CD4-positive, alpha-beta T cell (primary cell): ENCODE measurements around the gene ABCC5. TPM values are rescaled to one million over a fixed set of nuclear protein-coding genes. Genes with fewer than 3 reads are reported as not detected.

ENCODE experiments used
- ATAC-seq: fragments of 200-7000 bp; cut with Tn5 transposase; one replicate; pipeline ENCODE4 v1.10.0; 2022; ENCODE audit warnings: mild to moderate bottlenecking; ENCODE audit not compliant: poor library complexity
- CTCF ChIA-PET: fragments of 350-600 bp; sonication (Branson Sonifier 250); formaldehyde crosslinking; loops from one replicate; lab custom pipeline; 2021; ENCODE audit warnings: antibody characterized with exemption, inconsistent platforms; lab: Charles Lee
- POLR2A ChIA-PET: fragments of 350-600 bp; sonication (Branson Sonifier 250); formaldehyde crosslinking; loops from one replicate; lab custom pipeline; 2021; ENCODE audit warnings: antibody characterized with exemption, inconsistent platforms; lab: Charles Lee
- DNase-seq, 14 experiments: peaks; one replicate each; pipeline ENCODE4 v3.0.0-alpha.2; 2013 to 2020; ENCODE audit warnings: mixed read lengths in 2 of 14
- H3K27ac ChIP-seq, 2 donors: one replicate each; pipeline versions ENCODE4 v1.5.1 to v1.7.0; 2013; ENCODE audit warnings: low read length in 2 of 2, low read depth in 1 of 2, mild to moderate bottlenecking in 1 of 2
- H3K27me3 ChIP-seq, 2 experiments: 1 replicate in 1 of 2; 2 replicates in 1 of 2; pipeline versions ENCODE4 v1.6.1 to v1.7.0; 2013; ENCODE audit warnings: low read length in 2 of 2, control low read depth in 1 of 2, mild to moderate bottlenecking in 1 of 2, moderate library complexity in 1 of 2; ENCODE audit not compliant: insufficient read depth in 2 of 2, control insufficient read depth in 1 of 2
- H3K36me3 ChIP-seq: one replicate; pipeline ENCODE4 v1.6.1; 2013; ENCODE audit warnings: low read length, control low read depth; ENCODE audit not compliant: insufficient read depth
- H3K4me1 ChIP-seq: one replicate; pipeline ENCODE4 v1.6.1; 2013; ENCODE audit warnings: low read length, control low read depth; ENCODE audit not compliant: insufficient read depth
- H3K4me3 ChIP-seq: one replicate; pipeline ENCODE4 v1.5.1; 2013; ENCODE audit warnings: mild to moderate bottlenecking, low read length, moderate library complexity
- H3K9me3 ChIP-seq, 2 experiments: 1 replicate in 1 of 2; 2 replicates in 1 of 2; pipeline versions ENCODE4 v1.6.1 to v1.7.0; 2013; ENCODE audit warnings: low read length in 2 of 2, mild to moderate bottlenecking in 2 of 2, control low read depth in 1 of 2, moderate library complexity in 1 of 2; ENCODE audit not compliant: control insufficient read depth in 1 of 2, insufficient read depth in 1 of 2
- H3K27ac Mint-ChIP-seq: one replicate; pipeline ENCODE4 v1.8.0; 2020; ENCODE audit warnings: mixed read lengths
- H3K27me3 Mint-ChIP-seq: one replicate; pipeline ENCODE4 v1.8.0; 2021; ENCODE audit warnings: mixed read lengths
- H3K36me3 Mint-ChIP-seq: one replicate; pipeline ENCODE4 v1.8.0; 2021; ENCODE audit warnings: low read depth, mixed read lengths
- H3K4me1 Mint-ChIP-seq: one replicate; pipeline ENCODE4 v1.8.0; 2021; ENCODE audit warnings: low read depth, mixed read lengths
- H3K4me3 Mint-ChIP-seq: one replicate; pipeline ENCODE4 v1.8.0; 2020; ENCODE audit warnings: mild to moderate bottlenecking, mixed read lengths
- H3K9me3 Mint-ChIP-seq: one replicate; pipeline ENCODE4 v1.8.0; 2020; ENCODE audit warnings: mixed read lengths
- CTCF ChIP-seq: fragments of 200-600 bp; IDR thresholded peaks from one replicate; pipeline ENCODE4 v1.8.0; 2022; ENCODE audit warnings: antibody characterized with exemption, mild to moderate bottlenecking
- intact Hi-C, 2 experiments: fragments of 100-400 bp; cut with DNase I in 1 of 2; cut with micrococcal nuclease in 1 of 2; formaldehyde crosslinking; loops; one replicate each; pipeline versions ENCODE4 v1.15.1 to v1.9.0; 2023 to 2025; cut with DNase I, micrococcal nuclease
- total RNA-seq, 174 experiments: library from RNA in 2 of 174; stranded (reverse) in 2 of 174; gene quantifications; one replicate each; pipeline ENCODE4 v1.2.3 and lab custom pipeline; 2021 to 2026

Gene ABCC5
- total RNA-seq, 2 experiments from 2014 or later: 10.8 to 11.4 TPM

GRCh38 chr3:183906234-183906921, 111.3 kb downstream of the ABCC5 start:
- H3K27me3 Mint-ChIP-seq: peaks cover 4% of the 10 kb centered on the region
- no peaks in the 10 kb centered on the region for H3K9me3 Mint-ChIP-seq
- no peaks in the 10 kb centered on the region for H3K4me1 ChIP-seq
- no peaks in the 10 kb centered on the region for H3K36me3 ChIP-seq
- POLR2A ChIA-PET: no interaction called here
- H3K27ac ChIP-seq: no peak overlapping the region
- H3K9me3 ChIP-seq: no peaks in the 10 kb centered on the region
- no peak overlapping the region for H3K27ac Mint-ChIP-seq
- no peak overlapping the region for H3K4me3 Mint-ChIP-seq
- no peak for TF ChIP-seq CTCF
- H3K36me3 Mint-ChIP-seq: no peaks in the 10 kb centered on the region
- no peak overlapping the region for H3K4me3 ChIP-seq
- H3K4me1 Mint-ChIP-seq: no peaks in the 10 kb centered on the region
- intact Hi-C loops: no loop called here
- no peak for DNase-seq
- no peak for ATAC-seq
- CTCF ChIA-PET: no interaction called here
- H3K27me3 ChIP-seq: no peaks in the 10 kb centered on the region

- intact Hi-C loops: no loop called here
- ChIA-PET CTCF (interaction anchor here (1.3 kb wide), 1 partner anchor 20 kb away, joined by 3 read pairs; the partner anchor contains the start of gene PARL), POLR2A (no interaction called here)
- no peak overlapping the region for H3K27ac Mint-ChIP-seq
- H3K36me3 Mint-ChIP-seq: no peaks in the 10 kb centered on the region
- no peak overlapping the region for H3K4me3 ChIP-seq
- no peaks in the 10 kb centered on the region for H3K9me3 Mint-ChIP-seq
- H3K36me3 ChIP-seq: no peaks in the 10 kb centered on the region
- DNase-seq: no peak
- peaks cover 7% of the 10 kb centered on the region for H3K27me3 Mint-ChIP-seq
- TF ChIP-seq CTCF: no peak
- H3K4me3 Mint-ChIP-seq: no peak overlapping the region
- H3K4me1 Mint-ChIP-seq: no peaks in the 10 kb centered on the region
- no peaks in the 10 kb centered on the region for H3K4me1 ChIP-seq
- peaks cover 0 to 5% of the 10 kb centered on the region in 2 experiments for H3K9me3 ChIP-seq
- H3K27ac ChIP-seq: no peak overlapping the region
- no peak for ATAC-seq
- H3K27me3 ChIP-seq: no peaks in the 10 kb centered on the region
These were observed 112.6 kb downstream of the ABCC5 start for GRCh38 chr3:183904833-183905780.

GRCh38 chr3:183898028-183898431, 119.7 kb downstream of the ABCC5 start:
- Histone ChIP-seq H3K4me1 (peaks cover 4% of the 10 kb centered on the region), H3K9me3 (peaks cover 0 to 6% of the 10 kb centered on the region in 2 experiments), H3K4me3 (no peak overlapping the region), H3K27me3 (peaks cover 5 to 6% of the 10 kb centered on the region in 2 experiments), H3K27ac (no peak overlapping the region), H3K36me3 (no peaks in the 10 kb centered on the region)
- H3K36me3 Mint-ChIP-seq: no peaks in the 10 kb centered on the region
- CTCF ChIA-PET: no interaction called here
- POLR2A ChIA-PET: no interaction called here
- no peak for DNase-seq
- no peaks in the 10 kb centered on the region for H3K4me1 Mint-ChIP-seq
- TF ChIP-seq CTCF: no peak
- H3K27me3 Mint-ChIP-seq: peaks cover 20% of the 10 kb centered on the region
- H3K4me3 Mint-ChIP-seq: no peak overlapping the region
- no peak overlapping the region for H3K27ac Mint-ChIP-seq
- no peaks in the 10 kb centered on the region for H3K9me3 Mint-ChIP-seq
- ATAC-seq: no peak
- intact Hi-C loops: loop anchor here in 1 of 2 experiments (5.0 to 10.0 kb wide), 2 partner anchors 467 to 644 kb away; partner anchors contain the start of genes CLCN2 and POLR2H
